Measurements from ENCODE around the gene DUS1L.

The DUS1L gene

DNA sequence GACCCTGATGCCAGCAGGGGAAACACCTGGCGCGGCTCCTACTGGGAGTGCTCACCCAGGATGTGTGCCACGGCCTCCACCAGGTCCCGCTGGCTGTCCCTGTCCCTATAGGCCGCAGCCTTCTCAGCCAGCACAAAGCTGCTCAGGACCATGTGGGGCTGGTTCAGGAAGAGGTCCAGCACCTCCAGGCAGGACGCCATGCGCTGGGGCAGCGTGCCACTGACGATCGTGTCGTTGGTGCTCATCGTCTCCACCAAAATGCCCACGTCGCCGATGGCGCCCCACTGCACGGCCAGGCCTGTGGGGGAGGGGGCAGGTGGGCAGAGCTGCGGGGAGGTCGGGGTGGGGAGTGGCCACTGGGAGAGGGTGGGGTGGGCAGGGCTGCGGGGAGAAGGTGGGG is 15.9 kb upstream of the DUS1L start:
- no peaks in the 10 kb centered on the region for H3K79me2 ChIP-seq (ENCODE audit: control insufficient read depth, low read length)
- peaks cover 84% of the 10 kb centered on the region for H3K36me3 ChIP-seq (ENCODE audit: control insufficient read depth, low read length)
- H3K9me3 ChIP-seq (ENCODE audit: control insufficient read depth, insufficient read depth, low read length), result no peaks in the 10 kb centered on the region
- no peak overlapping the region for H3K27ac ChIP-seq (ENCODE audit: low read depth, low read length)
- H3K4me1 ChIP-seq (ENCODE audit: control insufficient read depth, low read length), result peaks cover 2% of the 10 kb centered on the region
- H3K27me3 ChIP-seq (ENCODE audit: control insufficient read depth, low read length), result no peaks in the 10 kb centered on the region
- H3K4me3 ChIP-seq (ENCODE audit: low read length), result no peak overlapping the region
- TF ChIP-seq, protein P1, sequence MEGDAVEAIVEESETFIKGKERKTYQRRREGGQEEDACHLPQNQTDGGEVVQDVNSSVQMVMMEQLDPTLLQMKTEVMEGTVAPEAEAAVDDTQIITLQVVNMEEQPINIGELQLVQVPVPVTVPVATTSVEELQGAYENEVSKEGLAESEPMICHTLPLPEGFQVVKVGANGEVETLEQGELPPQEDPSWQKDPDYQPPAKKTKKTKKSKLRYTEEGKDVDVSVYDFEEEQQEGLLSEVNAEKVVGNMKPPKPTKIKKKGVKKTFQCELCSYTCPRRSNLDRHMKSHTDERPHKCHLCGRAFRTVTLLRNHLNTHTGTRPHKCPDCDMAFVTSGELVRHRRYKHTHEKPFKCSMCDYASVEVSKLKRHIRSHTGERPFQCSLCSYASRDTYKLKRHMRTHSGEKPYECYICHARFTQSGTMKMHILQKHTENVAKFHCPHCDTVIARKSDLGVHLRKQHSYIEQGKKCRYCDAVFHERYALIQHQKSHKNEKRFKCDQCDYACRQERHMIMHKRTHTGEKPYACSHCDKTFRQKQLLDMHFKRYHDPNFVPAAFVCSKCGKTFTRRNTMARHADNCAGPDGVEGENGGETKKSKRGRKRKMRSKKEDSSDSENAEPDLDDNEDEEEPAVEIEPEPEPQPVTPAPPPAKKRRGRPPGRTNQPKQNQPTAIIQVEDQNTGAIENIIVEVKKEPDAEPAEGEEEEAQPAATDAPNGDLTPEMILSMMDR (IDR thresholded peaks at IDR 0.05; ENCODE audit: low read depth, low read length, poor library complexity, severe bottlenecking), result no peak
- no peak for TF ChIP-seq EZH2phosphoT487 (IDR thresholded peaks at IDR 0.05; ENCODE audit: borderline replicate concordance, low read length)
- no peaks in the 10 kb centered on the region; the same call in 1 of the 2 replicates for H4K20me1 ChIP-seq (ENCODE audit: control insufficient read depth, insufficient read depth, low read depth, low read length)
- no peak overlapping the region for H3K4me2 ChIP-seq (ENCODE audit: low read length)
- H3K9me2 ChIP-seq (replicated peaks; ENCODE audit: control insufficient read depth, low read length), result no peaks in the 10 kb centered on the region
- peaks cover 5% of the 10 kb centered on the region for H3F3A ChIP-seq (ENCODE audit: control insufficient read depth, insufficient read depth)

DNA sequence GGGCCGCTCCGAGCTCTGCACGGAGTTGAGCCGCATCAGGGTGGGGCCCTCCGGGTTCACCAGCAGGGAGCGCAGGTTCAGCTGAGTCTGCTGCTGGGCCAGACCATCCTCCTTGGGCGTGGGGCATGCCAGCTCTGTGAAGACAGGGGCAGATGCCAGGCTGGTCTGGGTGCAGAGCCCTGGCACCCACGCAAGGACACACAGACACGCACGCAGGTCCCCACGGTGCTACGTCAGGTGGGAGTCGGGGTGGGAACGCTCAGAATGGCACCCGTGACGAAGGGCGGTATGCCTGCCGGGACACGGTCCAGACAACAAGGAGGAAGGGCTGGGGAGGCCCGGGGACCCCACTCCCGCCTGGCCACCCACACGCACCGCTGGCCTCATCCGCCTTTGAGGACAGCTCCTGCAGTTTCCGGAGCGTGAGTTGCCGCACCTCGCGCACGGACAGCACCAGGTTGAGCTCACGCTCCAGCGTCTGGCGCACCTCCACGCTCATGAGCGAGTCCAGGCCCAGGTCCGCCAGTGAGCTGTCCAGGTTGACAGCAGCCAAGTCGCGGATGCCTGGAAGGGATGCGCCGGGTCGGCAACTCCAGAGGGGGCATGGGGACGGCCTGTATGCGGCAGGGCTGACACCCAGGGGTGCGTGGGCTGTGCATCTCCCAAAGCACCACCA is 15.3 kb upstream of the DUS1L start:
- peaks cover 8% of the 10 kb centered on the region for H3K4me1 ChIP-seq (ENCODE audit: control insufficient read depth, low read length)
- H3K36me3 ChIP-seq (ENCODE audit: control insufficient read depth, low read length), result peaks cover 78% of the 10 kb centered on the region
- no peaks in the 10 kb centered on the region for H3K9me2 ChIP-seq (replicated peaks; ENCODE audit: control insufficient read depth, low read length)
- peaks cover 3% of the 10 kb centered on the region; the same call in 1 of the 2 replicates for H4K20me1 ChIP-seq (ENCODE audit: control insufficient read depth, insufficient read depth, low read depth, low read length)
- no peaks in the 10 kb centered on the region for H3K9me3 ChIP-seq (ENCODE audit: control insufficient read depth, insufficient read depth, low read length)
- no peak overlapping the region for H3K27ac ChIP-seq (ENCODE audit: low read depth, low read length)
- TF ChIP-seq, protein P1 (IDR thresholded peaks at IDR 0.05; ENCODE audit: low read depth, low read length, poor library complexity, severe bottlenecking), result no peak
- TF ChIP-seq EZH2phosphoT487 (IDR thresholded peaks at IDR 0.05; ENCODE audit: borderline replicate concordance, low read length), result no peak
- H3F3A ChIP-seq (ENCODE audit: control insufficient read depth, insufficient read depth), result peaks cover 10% of the 10 kb centered on the region
- no peak overlapping the region for H3K4me2 ChIP-seq (ENCODE audit: low read length)
- no peaks in the 10 kb centered on the region for H3K27me3 ChIP-seq (ENCODE audit: control insufficient read depth, low read length)
- no peaks in the 10 kb centered on the region for H3K79me2 ChIP-seq (ENCODE audit: control insufficient read depth, low read length)
- no peak overlapping the region for H3K4me3 ChIP-seq (ENCODE audit: low read length)

DNA sequence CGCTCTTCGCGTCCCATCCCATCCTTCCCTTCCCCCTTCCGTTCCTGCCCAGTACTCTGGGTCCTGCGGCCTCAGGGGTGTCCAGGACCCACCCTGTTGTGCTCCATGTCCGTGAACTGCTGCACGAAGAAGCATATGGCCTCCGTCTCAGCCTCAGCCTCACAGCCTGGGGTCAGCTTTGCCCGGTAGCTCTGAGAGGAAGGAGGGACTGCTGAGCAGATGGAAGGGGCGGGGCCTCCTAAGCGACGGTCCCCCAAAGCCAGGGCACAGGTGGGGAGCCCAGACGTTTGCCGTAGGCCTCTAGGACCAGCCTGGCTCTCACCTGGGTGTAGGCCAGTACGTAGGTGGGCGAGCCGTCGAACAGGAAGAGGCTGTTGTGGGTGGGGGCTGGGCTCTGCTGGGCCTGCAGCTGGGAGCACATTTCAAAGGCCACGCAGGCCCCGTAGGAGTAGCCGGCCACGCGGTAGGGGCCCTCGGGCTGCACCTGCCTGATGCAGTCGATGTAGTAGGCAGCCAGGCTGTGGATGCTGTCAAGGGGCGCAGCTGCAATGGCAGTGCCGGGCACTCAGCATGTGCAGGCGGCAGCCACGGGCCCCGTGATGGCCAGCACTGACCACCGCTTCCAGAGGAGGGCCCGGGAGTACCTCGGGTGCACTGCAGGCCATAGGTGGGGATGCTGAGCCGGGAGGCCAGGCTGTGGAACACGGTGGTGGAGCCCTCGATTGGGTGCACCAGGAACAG is 14.6 kb upstream of the DUS1L start:
- H3K79me2 ChIP-seq (ENCODE audit: control insufficient read depth, low read length), result no peaks in the 10 kb centered on the region
- peaks cover 71% of the 10 kb centered on the region for H3K36me3 ChIP-seq (ENCODE audit: control insufficient read depth, low read length)
- no peaks in the 10 kb centered on the region for H3K27me3 ChIP-seq (ENCODE audit: control insufficient read depth, low read length)
- H3K27ac ChIP-seq (ENCODE audit: low read depth, low read length), result no peak overlapping the region
- H3K9me3 ChIP-seq (ENCODE audit: control insufficient read depth, insufficient read depth, low read length), result no peaks in the 10 kb centered on the region
- peaks cover 3% of the 10 kb centered on the region; the same call in 1 of the 2 replicates for H4K20me1 ChIP-seq (ENCODE audit: control insufficient read depth, insufficient read depth, low read depth, low read length)
- peaks cover 15% of the 10 kb centered on the region for H3K4me1 ChIP-seq (ENCODE audit: control insufficient read depth, low read length)
- no peaks in the 10 kb centered on the region for H3K9me2 ChIP-seq (replicated peaks; ENCODE audit: control insufficient read depth, low read length)
- TF ChIP-seq EZH2phosphoT487 (IDR thresholded peaks at IDR 0.05; ENCODE audit: borderline replicate concordance, low read length), result no peak
- TF ChIP-seq, protein P1 (IDR thresholded peaks at IDR 0.05; ENCODE audit: low read depth, low read length, poor library complexity, severe bottlenecking), result no peak
- no peak overlapping the region for H3K4me2 ChIP-seq (ENCODE audit: low read length)
- no peak overlapping the region for H3K4me3 ChIP-seq (ENCODE audit: low read length)
- peaks cover 10% of the 10 kb centered on the region for H3F3A ChIP-seq (ENCODE audit: control insufficient read depth, insufficient read depth)

Data from DOHH2 (cell line).